Cardiac fibroblast (primary cell): ENCODE results near the gene TMPRSS15.

Source experiments
- DNase-seq, 2 donors: peaks; one replicate each; pipeline versions ENCODE4 v3.0.0 to v3.0.0-alpha.2; 2010; ENCODE audit warnings: low read depth in 2 of 2
- H3K4me3 ChIP-seq, 2 donors: replicated peaks in 1 of 2; 1 replicate in 1 of 2; 2 replicates in 1 of 2; pipeline ENCODE4 v1.5.1; 2011; ENCODE audit warnings: low read depth in 2 of 2, low read length in 2 of 2, mild to moderate bottlenecking in 2 of 2, moderate library complexity in 1 of 2
- CTCF ChIP-seq: IDR thresholded peaks from one replicate; pipeline ENCODE4 v1.5.1; 2011; ENCODE audit warnings: low read depth, mild to moderate bottlenecking, low read length, inconsistent platforms

The TMPRSS15 gene

GRCh38 chr21:18228060-18228739 is 175.4 kb downstream of the TMPRSS15 start:
- TF ChIP-seq CTCF = no peak
- DNase-seq = no peak
- H3K4me3 ChIP-seq = no peak overlapping the region

GRCh38 chr21:18222346-18222745 is 181.2 kb downstream of the TMPRSS15 start:
- no peak for DNase-seq
- TF ChIP-seq CTCF = no peak
- no peak overlapping the region for H3K4me3 ChIP-seq

DNA sequence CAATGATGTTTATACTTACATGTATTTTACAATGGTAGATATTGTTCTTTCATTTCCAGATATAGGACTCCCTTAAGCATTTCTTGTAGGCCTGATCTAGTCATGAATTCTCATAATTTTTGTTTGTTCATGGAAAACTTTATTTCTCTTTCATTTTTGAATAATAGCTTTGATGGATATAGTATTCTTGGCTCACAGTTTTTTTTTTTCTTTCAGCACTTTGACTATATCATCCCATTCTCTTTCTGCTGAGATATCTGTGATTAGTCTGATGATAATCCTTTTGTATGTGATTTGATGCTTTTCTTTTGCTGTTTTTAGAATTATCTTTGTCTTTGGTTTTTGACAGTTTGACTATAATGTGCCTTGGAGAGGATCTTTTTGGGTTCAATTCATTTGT is 183.1 kb downstream of the TMPRSS15 start:
- no peak for TF ChIP-seq CTCF
- H3K4me3 ChIP-seq = no peak overlapping the region
- no peak for DNase-seq
